ENCODE measurements around the gene ABHD17B. TPM values are rescaled to one million over a fixed set of nuclear protein-coding genes. Genes with fewer than 3 reads are reported as not detected.

Gene ABHD17B
- total RNA-seq, 3 donors from 2014 or later (not counting 1 experiment from before 2014, with no cell fraction given): 28.7 to 34.4 (median 30.3) TPM

- H3K36me3 Mint-ChIP-seq: no peaks in the 10 kb centered on the region
- 33% methylated on average over 1 of the region's 4 CpGs for WGBS (ENCODE audit: insufficient coverage)
- no peak for TF ChIP-seq CTCF (IDR thresholded peaks at IDR 0.05)
- Histone ChIP-seq H3K27me3 (ENCODE audit: control insufficient read depth, insufficient read depth, low read length) (no peaks in the 10 kb centered on the region), H3K4me1 (ENCODE audit: control insufficient read depth, insufficient read depth, low read length) (no peaks in the 10 kb centered on the region), H3K27ac (ENCODE audit: low read length) (no peak overlapping the region), H3K4me3 (ENCODE audit: low read length) (no peak overlapping the region), H3K9me3 (ENCODE audit: control insufficient read depth, insufficient read depth, low read length) (no peaks in the 10 kb centered on the region), H3K36me3 (ENCODE audit: control insufficient read depth, insufficient read depth, low read length) (no peaks in the 10 kb centered on the region)
- H3K4me3 Mint-ChIP-seq: no peak overlapping the region
- H3K4me1 Mint-ChIP-seq: peaks cover 40 to 46% of the 10 kb centered on the region in 2 donors
- ATAC-seq (no peak), DNase-seq (no peak)
- no peaks in the 10 kb centered on the region for H3K27me3 Mint-ChIP-seq (ENCODE audit: low read depth in 2 of 2)
- peak overlapping the region in 1 of 2 donors; percentile 13 for H3K27ac Mint-ChIP-seq
- intact Hi-C loops (cut with micrococcal nuclease): no loop called here
- no peaks in the 10 kb centered on the region for H3K9me3 Mint-ChIP-seq
Observed at GRCh38 chr9:71937070-71937625, 26.2 kb upstream of the ABHD17B start.

- Mint-ChIP-seq H3K36me3 (no peaks in the 10 kb centered on the region), H3K9me3 (no peaks in the 10 kb centered on the region), H3K4me3 (no peak overlapping the region), H3K27ac (no peak overlapping the region), H3K4me1 (peaks cover 29 to 35% of the 10 kb centered on the region in 2 donors), H3K27me3 (ENCODE audit: low read depth in 2 of 2) (no peaks in the 10 kb centered on the region)
- Histone ChIP-seq H3K27ac (ENCODE audit: low read length) (no peak overlapping the region), H3K9me3 (ENCODE audit: control insufficient read depth, insufficient read depth, low read length) (no peaks in the 10 kb centered on the region), H3K4me3 (ENCODE audit: low read length) (no peak overlapping the region), H3K36me3 (ENCODE audit: control insufficient read depth, insufficient read depth, low read length) (no peaks in the 10 kb centered on the region), H3K4me1 (ENCODE audit: control insufficient read depth, insufficient read depth, low read length) (no peaks in the 10 kb centered on the region), H3K27me3 (ENCODE audit: control insufficient read depth, insufficient read depth, low read length) (no peaks in the 10 kb centered on the region)
- TF ChIP-seq CTCF (IDR thresholded peaks at IDR 0.05): no peak
- ATAC-seq (no peak), DNase-seq (no peak)
- intact Hi-C loops (cut with micrococcal nuclease): no loop called here
- 70% methylated on average over 1 of the region's 1 CpG for WGBS (ENCODE audit: insufficient coverage)
Observed at GRCh38 chr9:71936066-71936465, 25.1 kb upstream of the ABHD17B start.

GRCh38 chr9:71931166-71931565 lies 20.2 kb upstream of the ABHD17B start:
- Histone ChIP-seq H3K27ac (ENCODE audit: low read length) (no peak overlapping the region), H3K27me3 (ENCODE audit: control insufficient read depth, insufficient read depth, low read length) (no peaks in the 10 kb centered on the region), H3K9me3 (ENCODE audit: control insufficient read depth, insufficient read depth, low read length) (no peaks in the 10 kb centered on the region), H3K4me3 (ENCODE audit: low read length) (no peak overlapping the region), H3K36me3 (ENCODE audit: control insufficient read depth, insufficient read depth, low read length) (no peaks in the 10 kb centered on the region), H3K4me1 (ENCODE audit: control insufficient read depth, insufficient read depth, low read length) (no peaks in the 10 kb centered on the region)
- no peak overlapping the region for H3K27ac Mint-ChIP-seq
- H3K27me3 Mint-ChIP-seq (ENCODE audit: low read depth in 2 of 2): no peaks in the 10 kb centered on the region
- ATAC-seq (no peak), DNase-seq (no peak)
- intact Hi-C loops (cut with micrococcal nuclease): no loop called here
- 100% methylated on average over 1 of the region's 2 CpGs for WGBS (ENCODE audit: insufficient coverage)
- H3K9me3 Mint-ChIP-seq: no peaks in the 10 kb centered on the region
- TF ChIP-seq CTCF (IDR thresholded peaks at IDR 0.05): no peak
- H3K4me1 Mint-ChIP-seq: peaks cover 18 to 19% of the 10 kb centered on the region in 2 donors
- H3K36me3 Mint-ChIP-seq: no peaks in the 10 kb centered on the region
- no peak overlapping the region for H3K4me3 Mint-ChIP-seq

- Histone ChIP-seq H3K9me3 (ENCODE audit: control insufficient read depth, insufficient read depth, low read length) (no peaks in the 10 kb centered on the region), H3K27me3 (ENCODE audit: control insufficient read depth, insufficient read depth, low read length) (no peaks in the 10 kb centered on the region), H3K4me1 (ENCODE audit: control insufficient read depth, insufficient read depth, low read length) (no peaks in the 10 kb centered on the region), H3K36me3 (ENCODE audit: control insufficient read depth, insufficient read depth, low read length) (no peaks in the 10 kb centered on the region), H3K4me3 (ENCODE audit: low read length) (no peak overlapping the region), H3K27ac (ENCODE audit: low read length) (no peak overlapping the region)
- peaks cover 8% of the 10 kb centered on the region in 2 donors for H3K4me1 Mint-ChIP-seq
- H3K36me3 Mint-ChIP-seq: no peaks in the 10 kb centered on the region
- H3K27me3 Mint-ChIP-seq (ENCODE audit: low read depth in 2 of 2): no peaks in the 10 kb centered on the region
- 57% methylated on average over 1 of the region's 2 CpGs for WGBS (ENCODE audit: insufficient coverage)
- no peak overlapping the region for H3K27ac Mint-ChIP-seq
- no peak for TF ChIP-seq CTCF (IDR thresholded peaks at IDR 0.05)
- ATAC-seq: no peak
- intact Hi-C loops (cut with micrococcal nuclease): no loop called here
- no peak overlapping the region for H3K4me3 Mint-ChIP-seq
- DNase-seq: no peak
- H3K9me3 Mint-ChIP-seq: no peaks in the 10 kb centered on the region
Observed at GRCh38 chr9:71929791-71930440, 18.9 kb upstream of the ABHD17B start.
